ENCODE measurements around the gene SPON2. TPM values are rescaled to one million over a fixed set of nuclear protein-coding genes. Genes with fewer than 3 reads are reported as not detected.

The SPON2 gene
- total RNA-seq, 1 experiment from 2014 or later = 2.3 TPM

DNA sequence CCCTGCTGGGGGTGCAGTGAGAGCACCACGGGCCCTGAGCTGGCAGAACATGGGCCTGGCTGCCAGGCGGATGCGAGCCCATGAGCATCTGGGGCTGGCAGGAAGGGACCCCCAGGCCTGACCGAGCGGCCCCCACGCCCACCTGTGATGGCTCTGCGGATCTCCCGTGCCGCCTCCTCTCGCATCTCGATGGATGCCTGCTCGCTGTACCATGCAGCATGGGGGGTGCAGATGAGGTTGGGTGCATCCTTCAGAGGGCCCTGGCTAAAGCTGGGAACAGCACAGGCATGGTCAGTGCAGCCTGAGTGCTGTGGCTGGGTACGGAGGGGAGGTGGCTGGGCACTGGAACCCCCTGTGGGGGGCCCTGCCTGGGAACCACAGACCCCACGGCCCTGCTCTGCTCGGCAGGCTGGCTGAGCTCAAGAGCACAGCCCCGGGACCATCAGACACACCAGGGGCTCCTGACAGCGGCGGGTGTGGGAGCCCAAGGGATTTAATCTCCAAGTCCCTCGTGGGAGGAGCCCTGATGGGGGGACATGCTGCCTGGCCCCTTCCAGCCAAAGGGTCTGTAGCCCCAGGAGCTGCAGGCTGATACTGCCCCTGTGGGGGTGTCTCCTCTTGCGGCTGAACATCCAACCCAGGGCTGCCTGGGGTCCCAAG, 41.1 kb upstream of the SPON2 start:
- DNase-seq = no peak
- Histone ChIP-seq H3K4me1 (ENCODE audit: insufficient read depth, low read length) (no peaks in the 10 kb centered on the region), H3K23me2 (ENCODE audit: insufficient read length, low read depth, low read length, poor library complexity, severe bottlenecking) (peaks cover 3% of the 10 kb centered on the region), H3K27me3 (ENCODE audit: insufficient read depth, low read length) (no peaks in the 10 kb centered on the region), H3K27ac (ENCODE audit: insufficient read length, low read depth, low read length) (no peak overlapping the region), H2AFZ (ENCODE audit: low read length) (no peak overlapping the region), H4K91ac (ENCODE audit: insufficient read length, low read depth, low read length) (no peak overlapping the region), H3K4me2 (ENCODE audit: insufficient read depth, insufficient read length, low read length) (no peak overlapping the region), H3K9me3 (ENCODE audit: control insufficient read depth, low read depth, low read length) (no peaks in the 10 kb centered on the region), H3K79me1 (ENCODE audit: insufficient read depth, low read depth, low read length, poor library complexity, severe bottlenecking) (no peaks in the 10 kb centered on the region), H4K5ac (ENCODE audit: insufficient read length, low read depth, low read length) (no peak overlapping the region), H3T11ph (ENCODE audit: low read length) (no peak overlapping the region), H3K4ac (ENCODE audit: low read depth, low read length) (no peak overlapping the region), H2BK12ac (ENCODE audit: insufficient read length, low read depth, low read length) (no peak overlapping the region), H2BK5ac (ENCODE audit: insufficient read length, low read length) (no peak overlapping the region), H2BK20ac (ENCODE audit: low read depth, low read length, poor library complexity, severe bottlenecking) (no peak overlapping the region), H3K79me2 (ENCODE audit: insufficient read depth, low read length) (no peaks in the 10 kb centered on the region), H4K8ac (replicated peaks; ENCODE audit: insufficient read length, low read depth, low read length) (no peak overlapping the region), H2BK120ac (ENCODE audit: low read depth, low read length, poor library complexity, severe bottlenecking) (no peak overlapping the region), H2BK15ac (ENCODE audit: low read depth, low read length) (no peak overlapping the region), H3K18ac (ENCODE audit: insufficient read length, low read depth, low read length) (no peak overlapping the region), H4K20me1 (ENCODE audit: control insufficient read depth, insufficient read depth, insufficient read length) (no peaks in the 10 kb centered on the region), H2AK5ac (ENCODE audit: insufficient read length, low read length) (no peak overlapping the region), H3K23ac (ENCODE audit: insufficient read length, low read depth, low read length) (no peak overlapping the region), H3K14ac (ENCODE audit: insufficient read depth, low read length) (no peak overlapping the region), H3K9ac (ENCODE audit: extremely low read depth, insufficient read length, low read length) (no peak overlapping the region), H3K56ac (ENCODE audit: insufficient read length, low read depth, low read length) (no peak overlapping the region)
- H3K36me3 Mint-ChIP-seq (ENCODE audit: insufficient read depth in 1 of 3, low read depth in 3 of 3) = peaks cover 6 to 43% (median 32%) of the 10 kb centered on the region in 3 experiments; a peak in 6 of 7 replicates
- no CpG with 5 or more reads among the region's 20 CpGs for WGBS (ENCODE audit: extremely low coverage, insufficient read length, low lambda C conversion rate)
- no peaks in the 10 kb centered on the region for H3K27me3 Mint-ChIP-seq (ENCODE audit: low read depth)
- H3K27ac Mint-ChIP-seq = no peak overlapping the region
- H3K4me1 Mint-ChIP-seq = no peaks in the 10 kb centered on the region
- no peaks in the 10 kb centered on the region for H3K9me3 Mint-ChIP-seq
- no peak for TF ChIP-seq CTCF (conservative IDR thresholded peaks at IDR 0.05)
- no peak overlapping the region for H3K4me3 Mint-ChIP-seq

Measured in H9 (cell line).